Esophagus squamous epithelium (tissue), 4 donors: Measurements from ENCODE around the gene SGMS1.

ENCODE experiments used
- CTCF ChIP-seq, 6 experiments: fragments of 450-650 bp in 4 of 6; fragments of 200-600 bp in 2 of 6; sonication (generic) in 2 of 6; IDR thresholded peaks; one replicate each; pipeline ENCODE4 v1.5.1; 2016 to 2019; ENCODE audit warnings: antibody characterized with exemption in 6 of 6, mild to moderate bottlenecking in 4 of 6, moderate library complexity in 4 of 6
- POLR2A ChIP-seq, 4 donors: fragments of 450-650 bp; IDR thresholded peaks; one replicate each; pipeline ENCODE4 v1.6.1; 2017; ENCODE audit warnings: antibody characterized with exemption in 4 of 4, mild to moderate bottlenecking in 4 of 4, moderate library complexity in 3 of 4

GRCh38 chr10:50572017-50572491, 51.7 kb downstream of the SGMS1 start:
- TF ChIP-seq CTCF (IDR thresholded peaks at IDR 0.05) (no peak), POLR2A (IDR thresholded peaks at IDR 0.05) (no peak)
